IPS-20b (cell line): ENCODE measurements around the gene FOXF2.

ENCODE experiments used
- H3K27ac ChIP-seq: one replicate; pipeline ENCODE4 v1.5.1; 2013; ENCODE audit warnings: low read length
- H3K27me3 ChIP-seq: 2 replicates; pipeline ENCODE4 v1.6.1; 2013; ENCODE audit warnings: mild to moderate bottlenecking, low read length, inconsistent platforms; ENCODE audit not compliant: insufficient read depth
- H3K36me3 ChIP-seq: 2 replicates; pipeline ENCODE4 v1.6.1; 2013; ENCODE audit warnings: low read depth, mild to moderate bottlenecking, inconsistent platforms, low read length, moderate library complexity; ENCODE audit not compliant: insufficient read depth
- H3K4me1 ChIP-seq: 2 replicates; pipeline ENCODE4 v1.6.1; 2013; ENCODE audit warnings: mild to moderate bottlenecking, control low read depth, inconsistent platforms, low read length, moderate library complexity; ENCODE audit not compliant: insufficient read depth
- H3K4me3 ChIP-seq: 2 replicates; pipeline ENCODE4 v1.5.1; 2013; ENCODE audit warnings: mild to moderate bottlenecking, low read length, inconsistent platforms
- H3K9ac ChIP-seq: 2 replicates; pipeline ENCODE4 v1.6.1; 2013; ENCODE audit warnings: low read depth, mild to moderate bottlenecking, inconsistent platforms, low read length, moderate library complexity
- H3K9me3 ChIP-seq: 2 replicates; pipeline ENCODE4 v1.6.1; 2013; ENCODE audit warnings: mild to moderate bottlenecking, low read depth, low read length, inconsistent platforms; ENCODE audit not compliant: insufficient read depth

Gene FOXF2

DNA sequence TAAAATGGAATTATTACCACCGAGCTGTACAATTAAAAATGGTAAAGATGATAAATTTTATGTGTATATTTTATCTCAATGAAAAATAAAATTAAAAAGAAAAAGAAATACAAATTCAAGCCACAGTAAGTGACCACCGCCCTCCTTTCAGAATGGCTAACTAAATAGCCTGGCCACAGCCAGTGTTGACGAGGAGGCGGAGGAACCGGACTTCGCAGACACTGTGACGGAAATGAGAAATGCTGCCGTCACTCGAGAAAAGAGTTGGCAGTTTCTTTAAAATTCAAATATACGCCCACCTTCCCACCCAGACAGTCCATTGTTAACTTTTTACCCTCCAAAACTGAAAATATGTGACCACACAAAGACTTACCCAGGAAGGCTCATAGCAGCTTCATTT, 50.0 kb downstream of the FOXF2 start:
- H3K4me1 ChIP-seq: peaks cover 5% of the 10 kb centered on the region
- H3K36me3 ChIP-seq: no peaks in the 10 kb centered on the region
- no peaks in the 10 kb centered on the region; the same call in 1 of the 2 replicates for H3K27me3 ChIP-seq
- no peaks in the 10 kb centered on the region for H3K9me3 ChIP-seq
- no peak overlapping the region for H3K4me3 ChIP-seq
- H3K27ac ChIP-seq: no peak overlapping the region
- no peak overlapping the region for H3K9ac ChIP-seq

DNA sequence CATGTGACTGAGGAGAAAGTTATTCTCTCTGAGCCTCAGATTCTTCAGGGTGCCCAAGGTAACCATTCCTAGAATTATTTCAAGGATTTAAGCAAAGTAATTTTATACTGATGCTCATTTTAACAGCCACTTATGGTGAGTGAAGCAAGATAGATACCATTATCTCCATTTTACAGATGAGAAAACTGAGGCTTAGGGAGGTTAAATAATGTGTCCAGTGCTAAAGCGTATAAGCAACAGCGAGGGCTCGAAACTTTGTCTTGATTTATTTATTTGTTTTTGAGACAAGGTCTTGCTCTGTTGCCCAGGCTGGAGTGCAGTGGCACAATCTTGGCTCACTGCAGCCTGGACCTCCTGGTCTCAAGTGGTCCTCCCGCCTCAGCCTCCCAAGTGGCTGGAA, 53.6 kb downstream of the FOXF2 start:
- Histone ChIP-seq H3K27me3 (no peaks in the 10 kb centered on the region; the same call in none of the 2 replicates), H3K4me1 (peaks cover 5% of the 10 kb centered on the region), H3K36me3 (no peaks in the 10 kb centered on the region), H3K4me3 (no peak overlapping the region), H3K27ac (no peak overlapping the region), H3K9me3 (no peaks in the 10 kb centered on the region), H3K9ac (no peak overlapping the region)
